ENCODE data around the gene ACOXL.

Gene ACOXL

GRCh38 chr2:110772383-110772755, 40.0 kb downstream of the ACOXL start:
- WGBS, 2 experiments = 66 to 69% methylated on average over 6 of the region's 6 CpGs
- H3K4me3 ChIP-seq (ENCODE audit: insufficient read depth, low read depth, low read length) = no peak overlapping the region
- peaks cover 6% of the 10 kb centered on the region for H3K27me3 ChIP-seq (ENCODE audit: control insufficient read depth, insufficient read depth, low read length, poor library complexity, severe bottlenecking)

DNA sequence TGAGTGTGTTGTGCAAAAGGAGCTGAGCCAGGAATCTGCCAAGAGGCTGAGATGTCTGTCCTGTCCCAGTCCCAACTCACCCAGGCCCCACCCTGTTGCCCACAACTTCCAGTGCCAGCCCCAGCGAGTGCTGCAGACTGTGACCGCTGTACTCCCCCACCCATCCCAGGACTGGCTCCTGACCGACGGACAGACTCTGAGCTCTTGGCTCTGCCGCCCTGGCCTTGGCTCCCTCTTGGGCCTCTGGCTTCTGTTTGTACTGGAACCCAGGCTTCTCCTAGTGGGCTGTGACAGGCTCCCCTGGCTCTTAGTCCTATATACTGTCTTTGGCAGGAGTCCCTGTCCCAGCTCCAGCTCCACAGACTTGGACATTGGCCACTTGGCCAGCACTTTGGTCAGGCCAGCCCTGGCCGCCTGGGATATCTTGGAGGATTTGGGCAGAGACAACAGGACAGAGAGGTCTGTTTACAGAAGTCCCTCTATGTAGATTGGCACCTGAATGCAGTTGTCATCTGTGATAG, 41.1 kb downstream of the ACOXL start:
- Histone ChIP-seq H3K36me3 (ENCODE audit: control insufficient read depth, insufficient read depth, low read length) (no peaks in the 10 kb centered on the region), H3K27ac (ENCODE audit: insufficient read depth, low read depth, low read length, poor library complexity, severe bottlenecking) (no peak overlapping the region), H3K4me3 (ENCODE audit: insufficient read depth, low read depth, low read length) (no peak overlapping the region), H3K27me3 (ENCODE audit: control insufficient read depth, insufficient read depth, low read length, poor library complexity, severe bottlenecking) (peaks cover 6% of the 10 kb centered on the region), H3K4me1 (ENCODE audit: control insufficient read depth, insufficient read depth, low read length) (peaks cover 11% of the 10 kb centered on the region), H3K9me3 (ENCODE audit: control insufficient read depth, low read length) (no peaks in the 10 kb centered on the region)
- WGBS, 2 experiments = 85 to 89% methylated on average over 6 of the region's 6 CpGs

More at GRCh38 chr2:110772383-110772755, 40.0 kb downstream of the ACOXL start:
- no peak overlapping the region for H3K27ac ChIP-seq (ENCODE audit: insufficient read depth, low read depth, low read length, poor library complexity, severe bottlenecking)
- H3K36me3 ChIP-seq (ENCODE audit: control insufficient read depth, insufficient read depth, low read length) = no peaks in the 10 kb centered on the region
- H3K4me1 ChIP-seq (ENCODE audit: control insufficient read depth, insufficient read depth, low read length) = peaks cover 15% of the 10 kb centered on the region
- no peaks in the 10 kb centered on the region for H3K9me3 ChIP-seq (ENCODE audit: control insufficient read depth, low read length)

DNA sequence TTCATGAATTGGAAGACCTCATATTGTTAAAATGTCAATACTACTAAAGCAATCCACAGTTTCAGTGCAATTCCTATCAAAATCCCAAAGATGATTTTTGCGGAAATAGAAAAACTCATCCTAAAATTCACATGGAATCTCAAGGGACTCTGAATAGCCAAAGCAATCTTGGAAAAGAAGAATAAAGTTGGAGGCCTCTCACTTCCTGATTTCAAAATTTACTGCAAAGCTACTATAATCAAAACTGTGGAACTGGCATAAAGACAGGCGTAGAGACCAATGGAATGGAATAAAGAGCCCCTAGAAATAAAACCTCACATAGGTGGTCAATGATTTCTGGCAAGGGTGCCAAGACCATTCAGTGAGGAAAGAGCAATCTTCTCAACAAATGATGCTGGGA, 42.3 kb downstream of the ACOXL start:
- peaks cover 6% of the 10 kb centered on the region for H3K4me1 ChIP-seq (ENCODE audit: control insufficient read depth, insufficient read depth, low read length)
- H3K27ac ChIP-seq (ENCODE audit: insufficient read depth, low read depth, low read length, poor library complexity, severe bottlenecking) = no peak overlapping the region
- peaks cover 6% of the 10 kb centered on the region for H3K27me3 ChIP-seq (ENCODE audit: control insufficient read depth, insufficient read depth, low read length, poor library complexity, severe bottlenecking)
- 96 to 100% methylated on average over 2 of the region's 2 CpGs for WGBS, 2 experiments
- H3K9me3 ChIP-seq (ENCODE audit: control insufficient read depth, low read length) = no peaks in the 10 kb centered on the region
- no peak overlapping the region for H3K4me3 ChIP-seq (ENCODE audit: insufficient read depth, low read depth, low read length)
- H3K36me3 ChIP-seq (ENCODE audit: control insufficient read depth, insufficient read depth, low read length) = no peaks in the 10 kb centered on the region

DNA sequence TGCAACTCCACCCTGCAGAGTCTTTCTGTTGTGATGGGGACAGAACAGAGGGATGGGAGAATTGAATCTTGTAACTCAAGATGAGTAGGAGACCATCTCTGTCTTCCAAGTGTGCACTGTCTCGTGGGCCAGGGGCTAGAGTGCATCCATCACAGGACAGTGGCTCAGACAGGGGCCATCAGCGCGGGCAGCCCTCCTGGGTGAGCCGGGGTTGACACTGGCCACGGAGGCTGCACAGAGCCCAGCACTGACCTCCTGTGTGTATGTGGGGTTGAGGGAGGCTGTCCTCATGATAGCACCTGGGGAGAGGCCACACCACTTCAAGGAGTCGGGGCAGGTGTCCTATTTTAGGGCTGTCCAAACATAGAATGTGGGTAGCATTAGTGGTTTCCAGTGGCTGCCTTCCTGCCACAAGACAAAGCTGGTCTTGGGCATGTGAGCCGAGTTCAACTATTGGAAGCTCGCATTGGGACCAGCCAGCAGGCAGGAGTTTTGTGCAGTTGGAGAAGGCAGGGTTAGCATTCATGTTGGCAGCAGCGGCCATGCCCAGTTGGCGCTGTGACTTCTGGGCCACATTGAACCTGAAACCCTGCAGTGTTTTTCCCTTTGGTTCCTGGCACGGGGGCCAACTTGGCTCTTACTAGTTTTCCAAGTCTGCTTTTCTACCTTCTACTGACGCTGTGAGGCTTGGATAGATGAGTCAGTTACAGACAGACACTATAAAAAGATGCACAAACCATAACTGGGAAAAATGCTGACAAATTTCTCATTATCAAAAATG, 45.3 kb downstream of the ACOXL start:
- no peaks in the 10 kb centered on the region for H3K4me1 ChIP-seq (ENCODE audit: control insufficient read depth, insufficient read depth, low read length)
- no peaks in the 10 kb centered on the region for H3K9me3 ChIP-seq (ENCODE audit: control insufficient read depth, low read length)
- H3K27ac ChIP-seq (ENCODE audit: insufficient read depth, low read depth, low read length, poor library complexity, severe bottlenecking) = no peak overlapping the region
- H3K36me3 ChIP-seq (ENCODE audit: control insufficient read depth, insufficient read depth, low read length) = no peaks in the 10 kb centered on the region
- 95% methylated on average over 12 of the region's 12 CpGs for WGBS, 2 experiments
- no peaks in the 10 kb centered on the region for H3K27me3 ChIP-seq (ENCODE audit: control insufficient read depth, insufficient read depth, low read length, poor library complexity, severe bottlenecking)
- H3K4me3 ChIP-seq (ENCODE audit: insufficient read depth, low read depth, low read length) = no peak overlapping the region

- no peaks in the 10 kb centered on the region for H3K27me3 ChIP-seq (ENCODE audit: control insufficient read depth, insufficient read depth, low read length, poor library complexity, severe bottlenecking)
- no peaks in the 10 kb centered on the region for H3K9me3 ChIP-seq (ENCODE audit: control insufficient read depth, low read length)
- no peaks in the 10 kb centered on the region for H3K4me1 ChIP-seq (ENCODE audit: control insufficient read depth, insufficient read depth, low read length)
- no peaks in the 10 kb centered on the region for H3K36me3 ChIP-seq (ENCODE audit: control insufficient read depth, insufficient read depth, low read length)
- H3K27ac ChIP-seq (ENCODE audit: insufficient read depth, low read depth, low read length, poor library complexity, severe bottlenecking) = no peak overlapping the region
- no peak overlapping the region for H3K4me3 ChIP-seq (ENCODE audit: insufficient read depth, low read depth, low read length)
- 93 to 95% methylated on average over 3 of the region's 3 CpGs for WGBS, 2 experiments
Measured at GRCh38 chr2:110780461-110780860, 48.1 kb downstream of the ACOXL start.

DNA sequence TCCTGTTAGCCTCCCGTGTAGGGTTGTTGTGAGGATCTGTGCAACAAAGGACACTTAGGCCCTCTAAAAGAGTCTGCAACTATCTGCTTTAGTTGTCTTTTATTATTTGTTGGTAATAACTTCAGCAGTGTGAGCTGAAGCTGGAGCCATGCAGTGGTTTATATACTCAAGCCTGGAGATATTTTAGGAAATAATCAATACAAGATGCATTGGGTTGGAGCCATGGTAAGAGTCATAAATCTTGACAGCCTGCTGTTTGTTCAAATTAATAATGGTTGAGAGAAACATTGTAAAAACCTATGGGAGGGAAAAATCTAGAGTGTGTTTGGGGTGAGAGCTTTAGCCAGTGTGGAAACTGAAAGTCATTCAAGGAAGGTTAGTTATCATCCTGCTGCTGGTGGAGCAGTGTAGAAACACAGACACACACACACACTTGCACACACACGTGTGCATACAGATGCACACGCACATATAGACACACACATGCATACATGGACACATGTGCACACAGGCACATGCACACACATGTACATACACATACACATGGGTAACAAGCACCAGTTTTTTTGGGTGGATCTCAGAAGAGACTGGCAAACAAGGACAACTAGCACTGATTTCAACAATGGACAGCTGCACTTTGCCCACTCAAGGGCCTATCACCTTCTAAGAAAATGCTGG, 51.0 kb downstream of the ACOXL start:
- no peaks in the 10 kb centered on the region for H3K9me3 ChIP-seq (ENCODE audit: control insufficient read depth, low read length)
- no peak overlapping the region for H3K4me3 ChIP-seq (ENCODE audit: insufficient read depth, low read depth, low read length)
- no peak overlapping the region for H3K27ac ChIP-seq (ENCODE audit: insufficient read depth, low read depth, low read length, poor library complexity, severe bottlenecking)
- no peaks in the 10 kb centered on the region for H3K4me1 ChIP-seq (ENCODE audit: control insufficient read depth, insufficient read depth, low read length)
- no peaks in the 10 kb centered on the region for H3K36me3 ChIP-seq (ENCODE audit: control insufficient read depth, insufficient read depth, low read length)
- WGBS, 2 experiments = 88 to 91% methylated on average over 3 of the region's 3 CpGs
- no peaks in the 10 kb centered on the region for H3K27me3 ChIP-seq (ENCODE audit: control insufficient read depth, insufficient read depth, low read length, poor library complexity, severe bottlenecking)

- H3K27me3 ChIP-seq (ENCODE audit: control insufficient read depth, insufficient read depth, low read length, poor library complexity, severe bottlenecking) = no peaks in the 10 kb centered on the region
- no peak overlapping the region for H3K4me3 ChIP-seq (ENCODE audit: insufficient read depth, low read depth, low read length)
- no peaks in the 10 kb centered on the region for H3K9me3 ChIP-seq (ENCODE audit: control insufficient read depth, low read length)
- H3K27ac ChIP-seq (ENCODE audit: insufficient read depth, low read depth, low read length, poor library complexity, severe bottlenecking) = no peak overlapping the region
- WGBS, 2 experiments = 91 to 93% methylated on average over 9 to 10 of the region's 10 CpGs
- H3K4me1 ChIP-seq (ENCODE audit: control insufficient read depth, insufficient read depth, low read length) = no peaks in the 10 kb centered on the region
- no peaks in the 10 kb centered on the region for H3K36me3 ChIP-seq (ENCODE audit: control insufficient read depth, insufficient read depth, low read length)
Measured at GRCh38 chr2:110784047-110784631, 51.8 kb downstream of the ACOXL start.

GRCh38 chr2:110785439-110785838, 53.1 kb downstream of the ACOXL start:
- Histone ChIP-seq H3K27ac (ENCODE audit: insufficient read depth, low read depth, low read length, poor library complexity, severe bottlenecking) (no peak overlapping the region), H3K4me3 (ENCODE audit: insufficient read depth, low read depth, low read length) (no peak overlapping the region), H3K27me3 (ENCODE audit: control insufficient read depth, insufficient read depth, low read length, poor library complexity, severe bottlenecking) (no peaks in the 10 kb centered on the region), H3K9me3 (ENCODE audit: control insufficient read depth, low read length) (no peaks in the 10 kb centered on the region), H3K4me1 (ENCODE audit: control insufficient read depth, insufficient read depth, low read length) (no peaks in the 10 kb centered on the region), H3K36me3 (ENCODE audit: control insufficient read depth, insufficient read depth, low read length) (no peaks in the 10 kb centered on the region)
- 92 to 100% methylated on average over 2 of the region's 2 CpGs for WGBS, 2 experiments

- H3K27me3 ChIP-seq (ENCODE audit: control insufficient read depth, insufficient read depth, low read length, poor library complexity, severe bottlenecking) = no peaks in the 10 kb centered on the region
- H3K27ac ChIP-seq (ENCODE audit: insufficient read depth, low read depth, low read length, poor library complexity, severe bottlenecking) = no peak overlapping the region
Measured at GRCh38 chr2:110788976-110789375, 56.6 kb downstream of the ACOXL start.

GRCh38 chr2:110789706-110790105, 57.3 kb downstream of the ACOXL start:
- no peaks in the 10 kb centered on the region for H3K9me3 ChIP-seq (ENCODE audit: control insufficient read depth, low read length)
- H3K4me3 ChIP-seq (ENCODE audit: insufficient read depth, low read depth, low read length) = no peak overlapping the region
- H3K36me3 ChIP-seq (ENCODE audit: control insufficient read depth, insufficient read depth, low read length) = no peaks in the 10 kb centered on the region
- no peak overlapping the region for H3K27ac ChIP-seq (ENCODE audit: insufficient read depth, low read depth, low read length, poor library complexity, severe bottlenecking)
- H3K4me1 ChIP-seq (ENCODE audit: control insufficient read depth, insufficient read depth, low read length) = no peaks in the 10 kb centered on the region
- WGBS, 2 experiments = 96 to 99% methylated on average over 4 of the region's 4 CpGs
- no peaks in the 10 kb centered on the region for H3K27me3 ChIP-seq (ENCODE audit: control insufficient read depth, insufficient read depth, low read length, poor library complexity, severe bottlenecking)

More at GRCh38 chr2:110788976-110789375, 56.6 kb downstream of the ACOXL start:
- Histone ChIP-seq H3K4me1 (ENCODE audit: control insufficient read depth, insufficient read depth, low read length) (no peaks in the 10 kb centered on the region), H3K9me3 (ENCODE audit: control insufficient read depth, low read length) (no peaks in the 10 kb centered on the region), H3K36me3 (ENCODE audit: control insufficient read depth, insufficient read depth, low read length) (no peaks in the 10 kb centered on the region), H3K4me3 (ENCODE audit: insufficient read depth, low read depth, low read length) (no peak overlapping the region)
- WGBS, 2 experiments = 86 to 90% methylated on average over 2 of the region's 2 CpGs

All from ectodermal cell (in vitro differentiated cells).